Measurements from ENCODE around the gene NANOG.
"Not testable (repeated sequence)": the region's sequence is repeated elsewhere in the genome, so short reads cannot be mapped to it uniquely, and the experiment has no call there.

The NANOG gene

DNA sequence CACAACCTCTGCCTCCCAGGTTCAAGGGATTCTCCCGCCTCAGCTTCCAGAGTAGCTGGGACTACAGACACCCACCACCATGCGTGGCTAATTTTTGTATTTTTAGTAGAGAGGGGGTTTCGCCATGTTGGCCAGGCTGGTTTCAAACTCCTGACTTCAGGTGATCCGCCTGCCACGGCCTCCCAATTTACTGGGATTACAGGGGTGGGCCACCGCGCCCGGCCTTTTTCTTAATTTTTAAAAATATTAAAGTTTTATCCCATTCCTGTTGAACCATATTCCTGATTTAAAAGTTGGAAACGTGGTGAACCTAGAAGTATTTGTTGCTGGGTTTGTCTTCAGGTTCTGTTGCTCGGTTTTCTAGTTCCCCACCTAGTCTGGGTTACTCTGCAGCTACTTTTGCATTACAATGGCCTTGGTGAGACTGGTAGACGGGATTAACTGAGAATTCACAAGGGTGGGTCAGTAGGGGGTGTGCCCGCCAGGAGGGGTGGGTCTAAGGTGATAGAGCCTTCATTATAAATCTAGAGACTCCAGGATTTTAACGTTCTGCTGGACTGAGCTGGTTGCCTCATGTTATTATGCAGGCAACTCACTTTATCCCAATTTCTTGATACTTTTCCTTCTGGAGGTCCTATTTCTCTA, at the start of gene NANOG:
TSS of gene NANOG (plus strand) at position 519 of the 645 bp plus-strand sequence. CDS start 213 bp downstream, outside the sequence.
- not testable (repeated sequence) for DNase-seq

DNA sequence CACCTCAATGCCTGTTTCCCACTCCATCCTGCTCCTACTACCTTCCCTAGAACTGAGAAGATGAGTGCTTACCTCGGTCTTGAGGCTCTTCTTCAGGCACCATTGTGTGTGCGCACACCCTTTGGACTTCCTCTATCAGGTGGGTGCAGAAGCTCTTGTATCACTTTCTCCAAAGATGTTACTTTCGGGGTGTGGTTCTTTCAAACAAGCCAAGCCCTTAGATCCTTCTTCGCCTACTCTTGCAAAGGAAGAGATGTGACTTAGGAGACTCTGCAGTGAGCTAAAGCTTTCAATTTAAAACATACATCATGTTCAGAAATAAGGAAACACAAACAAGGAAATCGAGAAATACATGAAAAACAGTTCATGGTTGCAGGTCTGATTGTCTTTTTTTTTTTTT, 42.0 kb upstream of the NANOG start, which contains the start of gene CLEC4C:
TSS of gene CLEC4C (minus strand) at position 130 of the 400 bp plus-strand sequence. CDS start at position 103, 27 bp downstream.
- DNase-seq, result no peak

DNA sequence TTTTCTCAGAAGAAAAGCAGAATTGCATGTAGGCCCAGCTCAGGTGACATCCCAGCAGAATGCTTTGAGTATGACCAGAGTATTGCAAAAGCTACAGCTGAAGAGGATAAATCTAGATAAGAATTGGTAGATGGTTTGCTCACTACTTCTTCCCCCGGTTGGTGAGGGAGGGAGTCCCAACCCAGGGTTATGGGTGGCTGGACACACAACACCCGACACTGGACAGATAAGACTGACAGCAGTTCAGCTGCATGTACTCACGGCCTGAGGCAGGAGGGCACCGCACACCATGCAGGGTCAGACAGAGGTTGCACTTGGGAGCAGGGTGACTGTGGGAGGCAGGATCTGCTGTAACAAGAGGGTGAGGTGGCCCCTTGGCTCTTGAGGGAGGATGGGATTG, 40.4 kb upstream of the NANOG start:
- peak; percentile 84 for DNase-seq

DNA sequence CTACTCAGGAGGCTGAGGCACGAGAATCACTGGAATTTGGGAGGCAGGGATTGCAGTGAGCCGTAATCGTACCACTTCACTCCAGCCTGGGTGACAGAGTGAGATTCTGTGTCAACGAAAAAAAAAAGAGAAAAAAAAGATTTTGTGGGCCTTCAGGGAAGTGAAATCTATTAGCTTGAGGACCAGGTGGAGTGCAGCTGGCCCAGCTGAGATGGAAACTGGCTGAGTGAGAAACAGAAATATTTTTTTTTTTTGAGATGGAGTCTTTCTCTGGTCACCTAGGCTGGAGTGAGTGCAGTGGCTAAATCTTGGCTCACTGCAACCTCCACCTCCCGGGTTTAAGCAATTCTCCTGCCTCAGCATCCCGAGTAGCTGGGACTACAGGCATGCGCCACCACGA, 39.8 kb upstream of the NANOG start:
- no peak for DNase-seq

DNA sequence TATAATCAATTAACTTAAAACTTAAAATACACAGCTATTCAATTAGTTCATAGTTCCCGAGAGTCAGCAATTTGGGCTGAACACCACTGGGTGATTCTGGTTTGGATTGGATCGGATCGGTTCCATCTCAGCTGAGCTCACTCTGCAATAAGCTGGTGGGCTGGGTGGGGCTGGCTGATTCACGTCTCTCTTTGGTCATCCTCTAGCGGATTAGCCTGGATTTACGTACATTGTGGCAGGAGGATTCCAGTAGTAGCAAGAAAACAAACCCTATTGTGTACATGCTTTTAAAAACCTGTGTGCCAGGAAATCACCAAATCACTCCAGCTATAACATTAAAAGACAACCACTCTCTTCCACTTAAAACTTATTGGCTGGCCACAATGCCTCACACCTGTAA, 38.9 kb upstream of the NANOG start:
- no peak for DNase-seq

DNA sequence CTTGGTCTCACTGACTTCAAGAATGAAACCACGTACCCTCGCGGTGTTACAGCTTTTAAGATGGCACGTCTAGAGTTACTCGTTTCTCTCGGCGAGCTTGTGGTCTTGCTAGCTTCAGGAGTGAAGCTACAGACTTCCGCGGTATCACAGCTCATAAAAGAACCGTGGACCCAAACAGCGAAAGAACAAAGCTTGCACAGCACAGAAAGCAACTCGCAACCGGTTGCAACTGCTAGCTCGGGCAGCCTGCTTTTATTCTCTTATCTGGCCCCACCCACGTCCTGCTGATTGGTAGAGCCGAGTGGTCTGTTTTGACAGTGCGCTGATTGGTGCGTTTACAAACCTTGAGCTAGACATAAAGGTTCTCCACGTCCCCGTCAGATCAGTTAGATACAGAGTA, 37.8 kb upstream of the NANOG start:
- no peak for DNase-seq

DNA sequence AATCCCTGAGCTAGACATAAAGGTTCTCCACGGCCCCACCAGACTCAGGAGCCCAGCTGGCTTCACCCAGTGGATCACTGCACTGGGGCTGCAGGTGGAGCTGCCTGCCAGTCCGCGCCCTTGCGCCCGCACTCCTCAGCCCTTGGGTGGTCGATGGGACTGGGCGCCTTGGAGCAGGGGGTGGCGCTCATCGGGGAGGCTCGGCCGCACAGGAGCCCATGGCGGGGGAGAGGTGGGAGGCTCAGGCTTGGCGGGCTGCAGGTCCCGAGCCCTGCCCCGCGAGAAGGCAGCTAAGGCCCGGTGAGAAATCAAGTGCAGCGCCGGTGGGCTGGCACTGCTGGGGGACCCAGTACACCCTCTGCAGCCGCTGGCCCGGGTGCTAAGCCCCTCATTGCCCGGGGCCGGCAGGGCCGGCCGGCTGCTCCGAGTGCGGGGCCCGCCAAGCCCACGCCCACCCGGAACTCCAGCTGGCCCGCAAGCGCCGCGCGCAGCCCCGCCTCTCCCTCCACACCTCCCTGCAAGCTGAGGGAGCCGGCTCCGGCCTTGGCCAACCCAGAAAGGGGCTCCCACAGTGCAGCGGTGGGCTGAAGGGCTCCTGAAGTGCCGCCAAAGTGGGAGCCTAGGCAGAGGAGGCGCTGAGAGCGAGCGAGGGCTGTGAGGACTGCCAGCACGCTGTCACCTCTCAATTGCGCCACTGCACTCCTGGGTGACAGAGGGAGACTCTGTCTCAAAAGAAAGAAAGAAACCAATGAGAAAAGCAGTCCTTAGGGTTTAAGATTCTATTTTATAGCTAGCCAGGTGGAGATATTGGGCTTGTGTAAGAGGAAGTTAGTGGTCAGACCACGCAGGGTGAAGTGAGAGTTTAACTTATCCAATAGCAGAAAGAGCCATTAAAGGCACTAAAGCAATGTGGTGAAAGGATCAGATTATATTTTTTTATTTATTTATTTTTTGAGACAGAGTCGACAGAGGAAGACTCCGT, 37.0 kb upstream of the NANOG start:
- peak; percentile 26 for DNase-seq

DNA sequence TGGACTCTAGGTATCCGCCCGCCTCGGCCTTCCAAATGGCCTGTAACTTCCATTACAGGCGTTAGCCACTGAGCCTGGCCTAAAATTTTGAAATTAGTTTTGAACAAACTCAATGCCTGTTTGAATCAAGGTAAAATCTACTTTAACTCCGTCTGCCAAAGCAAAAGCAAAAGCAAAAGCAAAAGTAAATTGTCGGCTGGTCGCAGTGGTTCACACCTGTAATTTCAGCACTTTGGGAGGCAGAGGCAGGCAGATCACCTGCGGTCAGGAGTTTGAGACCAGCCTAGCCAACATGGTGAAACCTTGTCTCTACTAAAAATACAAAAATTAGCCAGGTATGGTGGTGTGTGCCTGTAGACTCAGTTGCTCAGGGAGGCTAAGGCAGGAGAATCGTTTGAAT, 33.5 kb upstream of the NANOG start:
- DNase-seq, result not testable (repeated sequence)

DNA sequence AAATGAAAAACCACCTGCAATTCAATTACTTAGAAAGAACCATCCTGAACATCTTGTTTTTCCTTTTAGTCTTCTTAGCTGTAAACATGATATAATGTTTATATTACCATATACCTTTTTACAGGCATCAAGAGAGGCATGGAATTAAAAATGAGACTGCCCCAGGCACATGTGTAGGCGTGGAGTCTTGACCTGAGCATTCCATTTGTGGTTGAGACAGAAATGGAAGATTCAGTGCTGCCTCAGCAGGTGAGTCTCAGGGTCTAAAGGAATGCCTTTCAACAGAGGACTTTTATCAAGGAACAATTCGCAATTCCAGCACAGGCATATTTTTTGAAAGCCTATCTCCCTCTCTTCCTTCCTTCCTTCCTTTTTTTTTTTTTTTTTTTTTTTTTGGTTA, 32.2 kb upstream of the NANOG start:
- no peak for DNase-seq

DNA sequence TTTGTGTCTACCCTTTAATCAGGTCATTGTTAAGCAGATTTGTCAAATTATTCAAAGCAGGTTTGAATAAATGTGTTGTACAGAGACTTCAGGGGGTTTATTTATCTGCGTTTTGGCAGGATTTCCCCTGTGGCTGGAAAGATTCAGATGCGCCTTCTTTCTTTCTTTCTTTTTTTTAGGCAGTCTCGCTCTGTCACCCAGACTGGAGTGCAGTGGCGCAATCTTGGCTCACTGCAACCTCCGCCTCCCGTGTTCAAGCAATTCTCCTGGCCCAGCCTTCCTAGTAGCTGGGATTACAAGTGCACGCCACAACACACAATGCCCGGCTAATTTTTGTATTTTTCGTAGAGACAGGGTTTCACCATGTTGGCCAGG, 30.4 kb upstream of the NANOG start:
- no peak for DNase-seq

DNA sequence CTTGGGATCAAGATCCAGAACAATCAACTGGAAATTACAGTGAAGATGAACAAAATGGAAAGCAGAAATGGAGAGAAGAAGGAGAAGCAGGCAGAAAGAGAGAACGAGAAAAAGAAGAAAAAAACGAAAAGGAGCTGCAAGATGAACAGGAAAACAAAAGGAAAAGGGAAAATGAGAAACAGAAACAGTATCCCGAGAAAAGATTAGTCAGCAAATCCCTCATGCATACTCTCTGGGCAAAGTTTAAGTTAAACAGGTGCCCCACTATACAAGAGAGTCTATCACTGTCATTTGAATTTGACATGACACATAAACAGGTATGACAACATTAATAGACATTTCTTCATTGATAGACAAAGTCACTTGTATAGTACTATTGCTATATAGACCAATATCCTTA, 19.2 kb upstream of the NANOG start:
- DNase-seq, result no peak

DNA sequence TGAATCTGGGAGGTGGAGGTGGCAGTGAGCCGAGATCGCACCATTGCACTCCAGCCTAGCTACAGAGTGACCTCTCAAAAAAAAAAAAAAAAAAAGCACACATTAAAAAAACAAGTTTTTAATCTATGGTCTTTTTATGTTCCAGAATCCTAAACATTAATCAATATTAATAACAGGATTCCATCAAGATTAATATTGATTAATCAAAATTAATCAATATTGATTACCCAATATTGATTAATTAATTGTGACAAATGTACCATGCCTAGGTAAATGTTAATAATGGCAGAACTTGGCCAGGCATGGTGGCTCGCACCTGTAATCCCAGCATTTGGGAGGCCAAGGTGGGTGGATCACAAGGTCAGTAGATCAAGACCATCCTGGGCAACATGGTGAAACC, 7.9 kb upstream of the NANOG start:
- DNase-seq, result no peak

DNA sequence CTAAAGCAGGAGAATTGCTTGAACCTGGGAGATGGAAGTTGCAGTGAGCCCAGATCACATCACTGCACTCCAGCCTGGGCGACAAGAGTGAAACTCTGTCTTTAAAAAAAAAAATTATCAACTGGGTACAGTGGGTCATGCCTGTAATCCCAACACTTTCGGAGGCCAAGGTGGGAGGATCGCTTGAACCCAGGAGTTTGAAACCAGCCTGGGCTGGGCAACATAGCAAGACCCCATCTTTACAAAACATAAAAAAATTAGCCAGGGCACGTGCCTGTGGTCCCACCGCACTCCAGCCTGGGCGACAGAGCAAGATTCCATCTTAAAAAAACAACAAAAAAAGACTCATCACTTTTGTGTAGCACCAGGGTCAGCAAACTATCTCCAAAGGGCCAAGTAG, 7.1 kb upstream of the NANOG start:
- no peak for DNase-seq

DNA sequence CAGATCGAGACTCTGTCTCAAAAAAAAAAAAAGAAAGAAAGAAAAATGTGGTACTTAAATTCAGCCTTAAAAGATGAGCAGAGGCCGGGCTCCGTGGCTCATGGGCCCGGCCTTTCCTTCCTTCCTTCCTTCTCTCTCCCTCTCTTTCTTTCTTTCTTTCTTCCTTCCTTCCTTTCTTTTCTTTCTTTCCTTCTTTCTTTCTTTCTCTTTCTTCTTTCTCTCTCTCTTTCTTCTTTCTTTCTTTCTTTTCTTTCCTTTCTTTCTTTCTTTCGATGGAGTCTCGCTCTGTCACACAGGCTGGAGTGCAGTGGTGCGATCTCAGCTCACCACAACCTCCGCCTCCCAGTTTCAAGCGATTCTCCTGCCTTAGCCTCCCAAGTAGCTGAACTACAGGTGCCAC, 5.8 kb upstream of the NANOG start:
- DNase-seq, result not testable (repeated sequence)

DNA sequence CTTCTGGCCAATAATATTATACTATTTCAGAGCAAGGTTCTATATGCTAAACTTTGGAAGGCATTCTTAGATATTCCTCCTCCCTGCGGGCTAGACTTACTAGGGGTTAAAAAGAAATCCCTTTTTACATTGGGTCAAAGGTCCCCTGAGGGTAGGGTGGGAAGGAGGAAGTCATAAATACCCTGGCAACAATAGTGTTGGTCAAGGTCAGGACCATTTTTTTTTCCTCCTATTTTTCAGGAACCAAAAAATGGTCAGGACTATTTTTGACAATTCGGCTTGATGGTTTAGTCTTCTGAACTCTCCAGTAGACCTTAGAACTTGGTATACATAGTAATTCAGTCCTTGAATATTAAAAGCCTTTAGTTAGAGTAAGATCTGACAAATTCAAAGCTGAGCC, 4.5 kb upstream of the NANOG start:
- no peak for DNase-seq

DNA sequence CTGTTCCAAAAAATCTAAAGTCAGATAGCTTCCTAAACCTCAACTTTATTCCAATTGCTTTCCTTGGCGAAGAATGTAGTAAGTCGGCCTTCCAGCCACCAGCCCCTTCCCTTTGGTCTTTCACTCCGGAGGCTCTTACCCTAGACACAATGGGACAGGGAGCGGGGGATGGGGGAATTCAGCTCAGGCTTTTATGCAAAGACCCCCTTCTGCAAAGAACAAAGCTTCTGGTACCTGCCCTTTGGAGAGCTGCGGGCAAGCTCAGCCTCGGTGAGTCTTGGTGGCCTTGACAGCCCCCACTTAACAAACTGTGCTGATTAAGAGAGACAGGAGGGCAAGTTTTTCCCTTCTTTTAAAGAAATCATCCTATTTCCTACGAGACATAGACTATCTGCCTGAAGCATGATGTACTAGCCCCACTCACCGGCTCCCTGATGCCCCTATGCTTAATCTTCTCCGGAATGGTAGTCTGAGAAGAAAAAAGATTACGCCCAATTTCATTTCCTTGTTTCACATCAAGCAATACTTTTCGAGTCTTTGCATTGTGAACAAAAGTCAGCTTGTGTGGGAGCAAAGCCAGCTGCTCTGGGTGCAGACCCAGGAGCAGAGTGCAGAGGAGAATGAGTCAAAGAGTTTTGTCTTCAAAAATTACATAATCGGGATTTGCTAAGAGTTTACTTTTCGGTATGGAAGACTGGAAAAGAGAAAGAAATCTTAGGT, 1.5 kb upstream of the NANOG start:
- DNase-seq, result no peak

DNA sequence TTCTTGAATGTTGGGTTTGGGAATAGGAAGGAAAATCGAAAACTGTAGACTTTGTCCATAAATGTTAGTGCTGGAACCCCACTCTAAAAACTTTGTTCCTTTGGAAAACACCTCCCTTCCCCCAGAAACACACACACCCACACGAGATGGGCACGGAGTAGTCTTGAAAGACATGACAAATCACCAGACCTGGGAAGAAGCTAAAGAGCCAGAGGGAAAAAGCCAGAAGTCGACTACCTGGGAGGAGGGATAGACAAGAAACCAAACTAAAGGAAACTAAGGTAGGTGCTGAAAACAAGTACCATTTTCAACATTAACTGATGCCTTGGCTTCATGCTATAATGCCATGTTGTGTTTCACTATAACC, 925 bp upstream of the NANOG start:
- DNase-seq, result no peak

DNA sequence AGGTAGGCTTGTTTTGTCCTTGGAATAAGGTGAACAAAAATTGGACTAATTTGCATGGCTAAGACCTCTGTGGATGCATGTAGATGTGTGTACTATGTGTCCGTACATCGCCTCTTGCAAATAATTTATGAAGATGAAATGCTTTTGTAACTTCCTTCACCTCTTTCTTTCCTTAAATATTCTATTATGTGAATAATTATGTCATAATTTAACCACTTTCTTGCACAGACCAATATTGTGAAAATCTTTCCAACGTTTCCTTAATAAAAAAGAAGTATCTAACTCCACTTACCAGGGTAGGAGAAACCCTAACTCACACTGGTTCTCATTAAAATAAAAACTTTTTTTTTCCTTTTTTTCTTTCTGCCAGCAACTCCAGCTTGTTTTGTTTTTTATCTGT, 4.0 kb downstream of the NANOG start:
- no peak for DNase-seq

DNA sequence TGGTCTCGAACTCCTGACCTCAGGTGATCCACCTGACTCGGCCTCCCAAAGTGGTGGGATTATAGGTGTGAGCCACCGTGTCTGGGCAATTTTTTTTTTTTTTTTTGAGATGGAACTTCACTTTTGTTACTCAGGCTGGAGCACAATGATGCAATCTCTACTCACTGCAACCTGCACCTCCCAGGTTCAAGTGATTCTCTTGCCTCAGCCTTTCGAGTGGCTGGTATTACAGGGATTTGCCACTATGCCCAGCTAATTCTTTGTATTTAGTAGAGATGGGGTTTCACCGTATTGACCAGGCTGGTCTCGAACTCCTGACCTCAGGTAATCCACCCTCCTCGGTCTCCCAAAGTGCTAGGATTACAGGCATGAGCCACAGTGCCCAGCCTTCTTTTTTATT, 8.1 kb downstream of the NANOG start:
- DNase-seq, result not testable (repeated sequence)

DNA sequence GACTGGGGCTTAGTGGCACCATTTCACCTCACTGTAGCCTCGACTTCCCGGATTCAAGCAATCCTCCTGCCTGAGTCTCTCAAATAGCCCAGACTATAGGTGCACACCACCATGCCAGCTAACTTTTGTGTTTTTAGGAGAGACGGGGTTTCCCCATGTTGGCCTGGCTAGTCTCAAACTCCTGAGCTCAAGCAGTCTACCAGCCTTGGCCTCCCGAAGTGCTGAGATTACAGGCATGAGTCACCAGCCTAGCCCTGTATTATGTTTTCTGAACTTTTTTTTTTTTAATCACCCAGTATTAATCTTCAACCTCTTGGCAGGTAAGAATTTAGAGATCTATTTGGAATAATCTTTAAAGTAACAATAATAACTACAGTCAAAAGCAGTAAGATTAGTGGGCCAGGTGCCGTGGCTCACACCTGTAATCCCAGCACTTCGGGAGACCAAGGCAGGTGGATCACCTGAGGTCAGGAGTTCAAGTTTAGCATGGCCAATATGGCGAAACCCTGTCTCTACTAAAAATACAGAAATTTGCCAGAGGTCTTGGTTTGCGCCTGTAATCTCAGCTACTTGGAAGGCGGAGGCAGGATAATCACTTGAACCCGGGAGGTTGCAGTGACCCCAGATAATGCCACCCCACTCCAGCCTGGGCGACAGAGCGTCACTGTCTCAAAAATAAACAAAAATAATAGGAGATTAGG, 8.6 kb downstream of the NANOG start:
- DNase-seq, result no peak

DNA sequence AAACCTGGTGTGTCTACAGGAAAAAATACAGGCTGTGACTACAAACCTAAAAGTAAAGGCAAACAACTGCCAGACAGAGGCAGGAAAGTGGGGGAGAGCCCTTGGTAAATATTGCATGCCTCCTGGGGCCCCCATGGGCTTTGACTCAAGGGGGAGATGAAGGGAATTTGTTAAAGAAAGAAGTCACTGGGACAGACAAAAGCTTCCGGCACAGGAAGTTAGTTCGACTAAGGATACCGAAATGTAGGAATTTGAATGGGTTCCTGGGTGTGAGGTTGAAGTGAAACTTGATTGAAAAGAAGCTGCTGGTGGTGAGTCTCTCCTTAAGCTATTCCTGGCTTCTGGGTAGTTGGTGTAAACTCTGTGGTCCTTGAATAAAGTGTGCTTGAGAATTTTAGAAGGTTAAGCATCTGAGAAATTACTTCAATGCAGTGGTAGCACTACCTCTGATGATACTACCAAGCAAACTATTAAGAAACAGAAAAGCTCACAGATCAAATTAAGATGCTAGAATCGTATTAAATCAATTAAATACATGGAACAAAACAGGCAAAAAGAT, 9.6 kb downstream of the NANOG start:
- DNase-seq, result not testable (repeated sequence)

DNA sequence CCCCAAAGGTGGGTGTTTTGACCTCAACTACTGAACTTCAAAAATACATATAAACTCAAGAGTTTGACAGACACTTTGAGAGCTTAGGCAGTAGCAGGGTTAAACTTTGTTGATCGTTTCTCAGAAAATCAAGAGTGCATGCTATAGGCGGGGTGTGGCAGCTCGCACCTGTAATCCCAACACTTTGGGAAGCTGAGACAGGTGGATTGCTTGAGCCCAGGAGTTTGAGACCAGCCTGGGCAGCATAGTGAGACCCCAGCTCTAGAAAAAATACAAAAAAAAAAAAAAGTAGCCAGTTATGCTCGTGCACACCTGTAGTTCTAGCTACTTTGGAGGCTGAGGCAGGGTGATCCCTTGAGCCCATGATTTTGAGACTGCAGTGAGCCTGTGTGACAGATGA, 12.3 kb downstream of the NANOG start:
- no peak for DNase-seq

DNA sequence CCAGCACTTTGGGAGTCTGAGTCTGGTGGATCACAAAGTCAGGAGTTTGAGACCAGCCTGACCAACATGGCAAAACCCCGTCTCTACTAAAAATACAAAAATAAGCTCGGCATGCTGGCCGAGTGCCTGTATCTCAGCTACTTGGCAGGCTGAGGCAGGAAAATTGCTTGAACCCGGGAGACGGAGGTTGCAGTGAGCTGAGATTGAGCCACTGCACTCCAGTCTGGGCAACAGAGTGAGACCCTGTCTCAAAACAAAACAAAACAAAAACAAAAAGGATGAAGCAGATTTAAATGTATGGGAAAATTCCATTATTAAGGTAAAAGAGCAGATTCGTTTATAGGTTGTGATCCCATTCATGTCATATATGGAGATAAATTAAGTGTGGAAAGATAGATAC, 17.1 kb downstream of the NANOG start:
- not testable (repeated sequence) for DNase-seq

Measured in OCI-M1 (cell line).